ENCODE results near the gene CLCF1.

The CLCF1 gene

DNA sequence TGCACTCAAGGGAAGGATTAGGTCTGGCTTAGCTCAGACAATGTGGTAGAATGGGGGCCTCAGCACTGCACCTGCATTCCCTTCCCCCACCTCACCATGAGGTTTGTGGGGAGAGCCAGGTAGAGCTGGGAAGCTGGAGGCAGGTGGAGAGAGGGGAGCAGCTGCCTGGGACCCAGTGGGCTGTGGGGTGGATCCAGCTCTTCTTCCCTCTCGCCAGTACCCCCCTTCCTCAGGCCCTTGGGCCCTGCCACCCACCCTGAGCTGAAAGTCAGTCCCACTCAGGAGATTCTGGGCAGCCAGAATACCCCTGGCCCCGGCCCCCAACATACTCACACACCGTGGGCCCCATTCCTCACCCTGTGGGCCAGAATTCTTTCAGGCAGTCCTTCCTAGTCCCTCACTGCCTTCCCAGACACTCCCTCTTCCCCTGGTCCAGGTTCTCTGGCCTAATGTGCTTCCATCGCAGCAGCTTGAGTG is 17.0 kb downstream of the CLCF1 start:
- Histone ChIP-seq H3K9me3 (replicated peaks; ENCODE audit: low read length) (no peaks in the 10 kb centered on the region), H3K4me1 (ENCODE audit: control insufficient read depth, insufficient read depth, low read length) (peaks cover 66% of the 10 kb centered on the region), H3K9ac (ENCODE audit: low read depth, low read length) (peak overlapping the region; percentile 80), H3K36me3 (ENCODE audit: insufficient read depth, low read length) (peaks cover 7% of the 10 kb centered on the region), H3K4me2 (ENCODE audit: low read length) (no peak overlapping the region), H3K27me3 (ENCODE audit: control insufficient read depth, insufficient read depth, low read length) (no peaks in the 10 kb centered on the region), H3K4me3 (ENCODE audit: low read length) (no peak overlapping the region)

DNA sequence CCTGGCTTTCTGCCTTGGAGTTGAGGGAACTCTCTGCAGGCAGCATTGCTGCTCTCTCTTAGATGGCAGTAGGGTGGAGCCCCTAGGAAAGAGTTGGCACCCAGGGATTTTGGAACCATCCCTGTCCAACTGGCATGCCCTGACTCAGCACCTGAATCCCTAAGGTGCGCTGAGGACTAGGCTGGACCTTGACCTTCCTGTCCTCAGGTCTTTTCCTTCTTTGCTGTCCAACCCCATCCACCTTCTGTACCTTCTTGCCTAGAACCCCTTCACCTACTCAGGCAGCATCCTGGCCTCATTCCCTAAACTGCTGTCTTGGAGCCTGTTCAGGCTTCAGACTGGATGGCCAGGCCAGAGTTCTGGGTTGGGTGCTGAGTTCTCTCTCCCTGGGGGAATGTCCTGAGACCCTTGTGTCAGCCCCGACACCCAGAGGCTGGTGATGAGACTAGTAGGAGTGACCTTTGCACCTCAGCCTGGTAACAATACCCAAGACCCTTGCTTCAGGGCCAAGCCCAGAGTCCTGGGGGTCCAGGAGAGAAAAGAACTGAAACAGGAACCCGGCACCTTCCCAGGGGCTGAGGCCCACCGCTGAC is 17.5 kb downstream of the CLCF1 start:
- Histone ChIP-seq H3K36me3 (ENCODE audit: insufficient read depth, low read length) (peaks cover 8% of the 10 kb centered on the region), H3K9me3 (replicated peaks; ENCODE audit: low read length) (no peaks in the 10 kb centered on the region), H3K4me1 (ENCODE audit: control insufficient read depth, insufficient read depth, low read length) (peaks cover 69% of the 10 kb centered on the region), H3K4me3 (ENCODE audit: low read length) (peak overlapping the region; percentile 0), H3K4me2 (ENCODE audit: low read length) (peak overlapping the region; percentile 82), H3K27me3 (ENCODE audit: control insufficient read depth, insufficient read depth, low read length) (no peaks in the 10 kb centered on the region), H3K9ac (ENCODE audit: low read depth, low read length) (peak overlapping the region; percentile 80)

DNA sequence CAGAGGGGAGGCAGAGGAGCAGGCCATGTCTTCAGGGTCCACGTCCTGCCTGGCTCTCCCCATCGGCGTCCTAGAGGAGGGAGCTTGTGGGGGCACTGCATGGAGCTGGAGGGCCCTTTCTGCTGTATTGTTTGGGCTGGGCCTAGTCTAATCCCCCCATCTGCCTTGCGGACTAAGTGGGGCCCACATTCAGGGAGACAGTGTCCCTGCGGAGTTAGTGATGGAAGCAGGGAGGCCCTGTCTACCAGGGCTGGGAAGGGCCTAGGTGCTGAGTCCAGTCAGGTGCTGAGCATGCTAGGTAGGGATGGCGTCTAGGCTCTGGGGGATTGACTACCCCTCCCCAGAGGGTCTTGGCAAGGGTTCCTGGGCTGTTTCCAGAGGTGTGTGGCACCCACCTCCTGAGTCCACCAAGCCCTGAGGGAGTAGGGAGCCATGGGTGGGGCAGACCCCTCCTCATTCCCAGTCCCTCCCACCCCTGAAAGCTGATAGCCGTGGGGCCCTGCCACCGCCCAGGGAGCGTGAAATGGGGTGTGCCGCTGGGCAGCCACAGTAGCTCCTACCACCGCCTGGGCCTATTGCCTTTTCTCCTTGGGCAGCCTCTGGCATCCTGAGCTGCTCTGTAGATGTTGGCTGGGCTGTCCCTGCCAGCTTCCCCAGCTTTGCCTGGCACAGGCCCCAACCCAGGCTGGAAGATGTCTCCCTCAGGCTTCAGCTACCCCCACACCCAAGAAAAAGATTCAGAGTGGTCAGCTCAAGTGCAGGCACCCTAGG is 18.2 kb downstream of the CLCF1 start:
- Histone ChIP-seq H3K27me3 (ENCODE audit: control insufficient read depth, insufficient read depth, low read length) (no peaks in the 10 kb centered on the region), H3K9ac (ENCODE audit: low read depth, low read length) (peak overlapping the region; percentile 80), H3K4me2 (ENCODE audit: low read length) (peak overlapping the region; percentile 82), H3K9me3 (replicated peaks; ENCODE audit: low read length) (no peaks in the 10 kb centered on the region), H3K4me3 (ENCODE audit: low read length) (peak overlapping the region; percentile 50), H3K4me1 (ENCODE audit: control insufficient read depth, insufficient read depth, low read length) (peaks cover 69% of the 10 kb centered on the region), H3K36me3 (ENCODE audit: insufficient read depth, low read length) (peaks cover 8% of the 10 kb centered on the region)

GRCh38 chr11:67354075-67355022 is 19.0 kb downstream of the CLCF1 start:
- peaks cover 69% of the 10 kb centered on the region for H3K4me1 ChIP-seq (ENCODE audit: control insufficient read depth, insufficient read depth, low read length)
- H3K27me3 ChIP-seq (ENCODE audit: control insufficient read depth, insufficient read depth, low read length), result no peaks in the 10 kb centered on the region
- peaks cover 8% of the 10 kb centered on the region for H3K36me3 ChIP-seq (ENCODE audit: insufficient read depth, low read length)
- peak overlapping the region; percentile 82 for H3K4me2 ChIP-seq (ENCODE audit: low read length)
- peak overlapping the region; percentile 83 for H3K4me3 ChIP-seq (ENCODE audit: low read length)
- H3K9me3 ChIP-seq (replicated peaks; ENCODE audit: low read length), result no peaks in the 10 kb centered on the region
- H3K9ac ChIP-seq (ENCODE audit: low read depth, low read length), result peak overlapping the region; percentile 99

- Histone ChIP-seq H3K36me3 (ENCODE audit: insufficient read depth, low read length) (peaks cover 5% of the 10 kb centered on the region), H3K27me3 (ENCODE audit: control insufficient read depth, insufficient read depth, low read length) (no peaks in the 10 kb centered on the region), H3K4me3 (ENCODE audit: low read length) (peak within 1 kb of the TSS; percentile 83), H3K9ac (ENCODE audit: low read depth, low read length) (peak within 1 kb of the TSS; percentile 99), H3K4me2 (ENCODE audit: low read length) (peak within 1 kb of the TSS; percentile 97), H3K4me1 (ENCODE audit: control insufficient read depth, insufficient read depth, low read length) (peaks cover 62% of the 10 kb centered on the region), H3K9me3 (replicated peaks; ENCODE audit: low read length) (no peaks in the 10 kb centered on the region)
Observed at GRCh38 chr11:67353317-67354074, 19.9 kb downstream of the CLCF1 start, which contains the start of gene POLD4. POLD4 (minus strand) TSS chr11:67353546; CDS start chr11:67353399, 147 bp downstream.

GRCh38 chr11:67352546-67353316 is 20.7 kb downstream of the CLCF1 start:
- no peaks in the 10 kb centered on the region for H3K27me3 ChIP-seq (ENCODE audit: control insufficient read depth, insufficient read depth, low read length)
- peak overlapping the region; percentile 97 for H3K4me2 ChIP-seq (ENCODE audit: low read length)
- H3K9ac ChIP-seq (ENCODE audit: low read depth, low read length), result peak overlapping the region; percentile 99
- H3K4me3 ChIP-seq (ENCODE audit: low read length), result peak overlapping the region; percentile 83
- peaks cover 5% of the 10 kb centered on the region for H3K36me3 ChIP-seq (ENCODE audit: insufficient read depth, low read length)
- H3K9me3 ChIP-seq (replicated peaks; ENCODE audit: low read length), result no peaks in the 10 kb centered on the region
- H3K4me1 ChIP-seq (ENCODE audit: control insufficient read depth, insufficient read depth, low read length), result peaks cover 59% of the 10 kb centered on the region

GRCh38 chr11:67351275-67352005 is 22.0 kb downstream of the CLCF1 start:
- Histone ChIP-seq H3K4me1 (ENCODE audit: control insufficient read depth, insufficient read depth, low read length) (peaks cover 49% of the 10 kb centered on the region), H3K4me3 (ENCODE audit: low read length) (peak overlapping the region; percentile 44), H3K36me3 (ENCODE audit: insufficient read depth, low read length) (peaks cover 5% of the 10 kb centered on the region), H3K9ac (ENCODE audit: low read depth, low read length) (peak overlapping the region; percentile 59), H3K27me3 (ENCODE audit: control insufficient read depth, insufficient read depth, low read length) (no peaks in the 10 kb centered on the region), H3K9me3 (replicated peaks; ENCODE audit: low read length) (no peaks in the 10 kb centered on the region), H3K4me2 (ENCODE audit: low read length) (peak overlapping the region; percentile 97)

DNA sequence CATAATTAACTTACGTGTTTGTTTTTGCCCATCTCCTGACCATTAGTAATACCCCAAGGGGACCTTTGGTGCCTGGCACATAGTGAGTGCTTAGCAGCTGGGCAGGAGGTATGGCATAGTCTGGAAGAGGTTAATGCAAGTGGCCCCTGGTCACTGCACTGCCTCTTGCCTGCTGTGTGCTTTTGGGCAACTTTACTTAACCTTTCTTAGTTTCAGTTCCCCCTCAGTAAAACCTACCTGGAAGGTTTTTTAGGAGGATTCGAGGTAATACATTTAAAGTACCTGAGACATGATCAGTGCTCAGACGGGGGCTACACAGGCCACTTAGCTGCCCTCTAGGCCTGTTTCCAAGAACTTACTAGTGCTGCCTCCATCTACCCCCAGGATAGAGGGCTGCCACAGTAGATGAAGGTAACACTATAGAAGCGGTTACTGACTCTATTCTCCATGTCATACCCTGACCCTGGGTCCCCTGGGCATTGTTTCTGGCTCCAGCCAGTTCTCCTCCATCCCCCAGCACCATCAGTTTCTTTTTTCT is 23.4 kb downstream of the CLCF1 start:
- H3K9me3 ChIP-seq (replicated peaks; ENCODE audit: low read length), result no peaks in the 10 kb centered on the region
- H3K4me1 ChIP-seq (ENCODE audit: control insufficient read depth, insufficient read depth, low read length), result peaks cover 40% of the 10 kb centered on the region

DNA sequence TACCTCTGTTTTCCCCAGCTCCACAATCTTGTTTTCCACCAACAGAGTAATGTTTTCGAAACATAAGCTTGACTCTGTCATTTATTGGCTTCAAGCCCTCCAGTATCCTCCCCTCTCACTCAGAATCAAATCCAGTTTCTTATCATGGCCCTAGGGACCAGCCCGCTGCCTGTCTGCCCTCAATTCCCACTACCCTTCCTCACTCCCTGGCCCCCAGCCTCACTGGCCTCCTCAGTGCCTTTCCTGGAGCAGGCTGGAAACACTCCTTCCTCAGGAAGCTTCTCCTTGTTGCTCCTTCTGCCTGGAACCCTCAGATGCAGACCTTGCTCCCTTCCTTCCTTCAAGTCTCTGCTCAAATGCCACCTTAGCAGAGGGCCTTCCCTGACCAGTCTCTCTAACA is 23.9 kb downstream of the CLCF1 start:
- no peak overlapping the region for H3K4me3 ChIP-seq (ENCODE audit: low read length)
- H3K9ac ChIP-seq (ENCODE audit: low read depth, low read length), result no peak overlapping the region
- H3K9me3 ChIP-seq (replicated peaks; ENCODE audit: low read length), result no peaks in the 10 kb centered on the region
- H3K4me1 ChIP-seq (ENCODE audit: control insufficient read depth, insufficient read depth, low read length), result peaks cover 36% of the 10 kb centered on the region
- H3K4me2 ChIP-seq (ENCODE audit: low read length), result no peak overlapping the region
- no peaks in the 10 kb centered on the region for H3K27me3 ChIP-seq (ENCODE audit: control insufficient read depth, insufficient read depth, low read length)
- peaks cover 5% of the 10 kb centered on the region for H3K36me3 ChIP-seq (ENCODE audit: insufficient read depth, low read length)

More for the DNA sequence above, 23.4 kb downstream of the CLCF1 start:
- Histone ChIP-seq H3K27me3 (ENCODE audit: control insufficient read depth, insufficient read depth, low read length) (no peaks in the 10 kb centered on the region), H3K4me3 (ENCODE audit: low read length) (no peak overlapping the region), H3K36me3 (ENCODE audit: insufficient read depth, low read length) (peaks cover 5% of the 10 kb centered on the region), H3K4me2 (ENCODE audit: low read length) (no peak overlapping the region), H3K9ac (ENCODE audit: low read depth, low read length) (no peak overlapping the region)

All from skeletal muscle satellite cell (primary cell).